ENCODE data around the gene CTSZ. TPM values are rescaled to one million over a fixed set of nuclear protein-coding genes. Genes with fewer than 3 reads are reported as not detected.

Gene CTSZ
- total RNA-seq, 1 donor from 2014 or later: 34.2 TPM

DNA sequence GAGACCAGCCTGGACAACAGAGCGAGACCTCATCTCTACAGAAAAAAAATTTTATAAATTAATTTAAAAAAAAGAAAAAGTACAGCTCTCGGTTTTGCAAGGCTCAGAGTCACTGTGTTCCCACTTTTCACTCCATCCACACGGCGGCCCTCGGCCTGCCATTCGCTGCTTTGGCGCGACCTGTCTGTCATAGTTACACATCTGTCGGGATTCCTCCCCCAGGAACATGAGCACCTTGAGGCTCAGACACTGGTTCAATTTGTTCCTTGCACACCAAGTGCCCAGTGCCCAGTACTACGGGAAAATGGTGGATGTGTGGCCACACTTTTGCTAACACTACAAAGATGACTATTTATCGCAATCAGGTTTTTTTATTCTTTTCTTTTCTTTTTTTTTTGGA lies 8.4 kb downstream of the CTSZ start:
- Mint-ChIP-seq H3K27ac (no peak overlapping the region), H3K4me3 (no peak overlapping the region), H3K9me3 (no peaks in the 10 kb centered on the region), H3K4me1 (peaks cover 11% of the 10 kb centered on the region), H3K36me3 (peaks cover 23% of the 10 kb centered on the region), H3K27me3 (ENCODE audit: insufficient read depth, low read depth) (peaks cover 9% of the 10 kb centered on the region)
- TF ChIP-seq EZH2phosphoT487 (IDR thresholded peaks at IDR 0.05) (no peak), EZH2 (IDR thresholded peaks at IDR 0.05) (no peak)
- TF ChIP-seq, protein P1, sequence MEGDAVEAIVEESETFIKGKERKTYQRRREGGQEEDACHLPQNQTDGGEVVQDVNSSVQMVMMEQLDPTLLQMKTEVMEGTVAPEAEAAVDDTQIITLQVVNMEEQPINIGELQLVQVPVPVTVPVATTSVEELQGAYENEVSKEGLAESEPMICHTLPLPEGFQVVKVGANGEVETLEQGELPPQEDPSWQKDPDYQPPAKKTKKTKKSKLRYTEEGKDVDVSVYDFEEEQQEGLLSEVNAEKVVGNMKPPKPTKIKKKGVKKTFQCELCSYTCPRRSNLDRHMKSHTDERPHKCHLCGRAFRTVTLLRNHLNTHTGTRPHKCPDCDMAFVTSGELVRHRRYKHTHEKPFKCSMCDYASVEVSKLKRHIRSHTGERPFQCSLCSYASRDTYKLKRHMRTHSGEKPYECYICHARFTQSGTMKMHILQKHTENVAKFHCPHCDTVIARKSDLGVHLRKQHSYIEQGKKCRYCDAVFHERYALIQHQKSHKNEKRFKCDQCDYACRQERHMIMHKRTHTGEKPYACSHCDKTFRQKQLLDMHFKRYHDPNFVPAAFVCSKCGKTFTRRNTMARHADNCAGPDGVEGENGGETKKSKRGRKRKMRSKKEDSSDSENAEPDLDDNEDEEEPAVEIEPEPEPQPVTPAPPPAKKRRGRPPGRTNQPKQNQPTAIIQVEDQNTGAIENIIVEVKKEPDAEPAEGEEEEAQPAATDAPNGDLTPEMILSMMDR (IDR thresholded peaks at IDR 0.05): no peak
- H3K79me2 ChIP-seq (ENCODE audit: low read depth): no peaks in the 10 kb centered on the region
- H3K36me3 ChIP-seq: no peaks in the 10 kb centered on the region
- no peak overlapping the region for H3K9ac ChIP-seq
- no peaks in the 10 kb centered on the region for H3K9me3 ChIP-seq (ENCODE audit: low read depth)
- H3K4me2 ChIP-seq: no peak overlapping the region
- no peaks in the 10 kb centered on the region for H3K4me1 ChIP-seq
- H3K4me3 ChIP-seq: no peak overlapping the region
- no peak overlapping the region for H2AFZ ChIP-seq (replicated peaks)
- DNase-seq (ENCODE audit: low spot score): no peak
- peaks cover 5% of the 10 kb centered on the region for H3F3A ChIP-seq (ENCODE audit: low read depth)
- peaks cover 6% of the 10 kb centered on the region for H4K20me1 ChIP-seq (ENCODE audit: low read depth)
- H3K27ac ChIP-seq: no peak overlapping the region
- no peaks in the 10 kb centered on the region for H3K27me3 ChIP-seq

DNA sequence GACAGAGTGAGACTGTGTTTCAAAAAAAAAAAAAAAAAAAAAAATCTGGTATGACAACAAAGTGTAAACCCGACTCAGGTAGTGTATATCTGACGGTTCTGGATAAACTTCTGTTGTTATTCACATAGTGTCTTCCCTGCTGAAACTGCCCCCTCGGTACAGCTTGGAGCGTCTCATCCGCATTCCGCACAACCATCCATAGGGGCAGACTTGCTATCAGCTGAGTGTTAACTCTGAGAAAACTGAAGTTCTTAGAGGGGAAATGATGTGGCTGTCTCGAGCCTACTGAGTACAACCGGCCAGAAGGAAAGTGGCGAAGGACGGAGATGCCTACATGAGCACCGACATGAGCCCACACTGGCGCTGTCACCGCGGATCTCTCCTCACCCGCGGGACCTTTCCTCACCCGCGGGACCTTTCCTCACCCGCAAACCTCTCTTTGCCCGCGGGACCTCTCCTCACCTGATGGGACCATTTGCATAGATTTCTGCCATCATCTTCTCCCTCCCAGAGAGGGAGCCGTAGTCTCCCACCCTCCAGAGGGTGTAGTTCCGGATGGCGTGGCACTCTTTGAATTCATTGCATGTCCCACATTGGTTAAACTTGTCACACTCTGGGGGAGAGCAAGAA lies 9.8 kb downstream of the CTSZ start:
- TF ChIP-seq EZH2 (IDR thresholded peaks at IDR 0.05) (no peak), EZH2phosphoT487 (IDR thresholded peaks at IDR 0.05) (no peak)
- TF ChIP-seq, protein P1 (IDR thresholded peaks at IDR 0.05): no peak
- no peaks in the 10 kb centered on the region for H3K9me3 ChIP-seq (ENCODE audit: low read depth)
- H3K36me3 ChIP-seq: no peaks in the 10 kb centered on the region
- no peak overlapping the region for H3K9ac ChIP-seq
- no peak overlapping the region for H3K4me3 Mint-ChIP-seq
- H3K79me2 ChIP-seq (ENCODE audit: low read depth): no peaks in the 10 kb centered on the region
- peaks cover 31% of the 10 kb centered on the region for H3K36me3 Mint-ChIP-seq
- H3K27me3 ChIP-seq: no peaks in the 10 kb centered on the region
- no peak overlapping the region for H2AFZ ChIP-seq (replicated peaks)
- H3K4me3 ChIP-seq: no peak overlapping the region
- DNase-seq (ENCODE audit: low spot score): no peak
- no peak overlapping the region for H3K4me2 ChIP-seq
- H3K9me3 Mint-ChIP-seq: no peaks in the 10 kb centered on the region
- H4K20me1 ChIP-seq (ENCODE audit: low read depth): no peaks in the 10 kb centered on the region
- no peaks in the 10 kb centered on the region for H3K4me1 ChIP-seq
- no peak overlapping the region for H3K27ac ChIP-seq
- no peaks in the 10 kb centered on the region for H3K4me1 Mint-ChIP-seq
- H3K27ac Mint-ChIP-seq: peak overlapping the region; percentile 46
- peaks cover 4% of the 10 kb centered on the region for H3K27me3 Mint-ChIP-seq (ENCODE audit: insufficient read depth, low read depth)
- H3F3A ChIP-seq (ENCODE audit: low read depth): peaks cover 5% of the 10 kb centered on the region

DNA sequence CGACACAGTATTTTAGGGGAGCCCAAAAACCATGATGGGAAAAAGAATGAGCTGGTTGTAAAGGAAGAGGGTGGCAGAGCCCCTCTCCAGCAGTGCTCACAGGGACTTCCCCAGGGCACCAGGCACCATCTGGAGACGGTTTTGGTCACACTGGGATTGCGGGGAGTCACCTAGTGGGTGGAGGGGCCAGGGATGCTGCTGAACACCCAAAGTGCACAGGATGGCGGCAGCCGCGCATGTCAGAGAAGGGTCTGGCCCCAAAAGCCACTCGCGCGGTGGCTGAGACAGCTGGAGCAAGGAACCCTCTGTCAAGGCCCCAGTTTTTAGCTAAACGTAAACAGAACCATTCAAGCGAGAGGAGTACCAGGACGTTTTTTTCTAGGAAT lies 10.8 kb downstream of the CTSZ start:
- no peak overlapping the region for H3K4me3 Mint-ChIP-seq
- H3K9me3 ChIP-seq (ENCODE audit: low read depth): no peaks in the 10 kb centered on the region
- no peaks in the 10 kb centered on the region for H3K9me3 Mint-ChIP-seq
- peaks cover 5% of the 10 kb centered on the region for H3F3A ChIP-seq (ENCODE audit: low read depth)
- no peaks in the 10 kb centered on the region for H3K4me1 Mint-ChIP-seq
- no peak overlapping the region for H2AFZ ChIP-seq (replicated peaks)
- H4K20me1 ChIP-seq (ENCODE audit: low read depth): no peaks in the 10 kb centered on the region
- no peaks in the 10 kb centered on the region for H3K27me3 ChIP-seq
- no peak overlapping the region for H3K4me3 ChIP-seq
- H3K27me3 Mint-ChIP-seq (ENCODE audit: insufficient read depth, low read depth): peaks cover 4% of the 10 kb centered on the region
- no peak for TF ChIP-seq EZH2 (IDR thresholded peaks at IDR 0.05)
- no peak for TF ChIP-seq EZH2phosphoT487 (IDR thresholded peaks at IDR 0.05)
- H3K36me3 Mint-ChIP-seq: peaks cover 31% of the 10 kb centered on the region
- peaks cover 8% of the 10 kb centered on the region for H3K36me3 ChIP-seq
- no peak overlapping the region for H3K27ac ChIP-seq
- H3K9ac ChIP-seq: no peak overlapping the region
- no peaks in the 10 kb centered on the region for H3K79me2 ChIP-seq (ENCODE audit: low read depth)
- no peak overlapping the region for H3K27ac Mint-ChIP-seq
- no peak for DNase-seq (ENCODE audit: low spot score)
- no peaks in the 10 kb centered on the region for H3K4me1 ChIP-seq
- H3K4me2 ChIP-seq: no peak overlapping the region

DNA sequence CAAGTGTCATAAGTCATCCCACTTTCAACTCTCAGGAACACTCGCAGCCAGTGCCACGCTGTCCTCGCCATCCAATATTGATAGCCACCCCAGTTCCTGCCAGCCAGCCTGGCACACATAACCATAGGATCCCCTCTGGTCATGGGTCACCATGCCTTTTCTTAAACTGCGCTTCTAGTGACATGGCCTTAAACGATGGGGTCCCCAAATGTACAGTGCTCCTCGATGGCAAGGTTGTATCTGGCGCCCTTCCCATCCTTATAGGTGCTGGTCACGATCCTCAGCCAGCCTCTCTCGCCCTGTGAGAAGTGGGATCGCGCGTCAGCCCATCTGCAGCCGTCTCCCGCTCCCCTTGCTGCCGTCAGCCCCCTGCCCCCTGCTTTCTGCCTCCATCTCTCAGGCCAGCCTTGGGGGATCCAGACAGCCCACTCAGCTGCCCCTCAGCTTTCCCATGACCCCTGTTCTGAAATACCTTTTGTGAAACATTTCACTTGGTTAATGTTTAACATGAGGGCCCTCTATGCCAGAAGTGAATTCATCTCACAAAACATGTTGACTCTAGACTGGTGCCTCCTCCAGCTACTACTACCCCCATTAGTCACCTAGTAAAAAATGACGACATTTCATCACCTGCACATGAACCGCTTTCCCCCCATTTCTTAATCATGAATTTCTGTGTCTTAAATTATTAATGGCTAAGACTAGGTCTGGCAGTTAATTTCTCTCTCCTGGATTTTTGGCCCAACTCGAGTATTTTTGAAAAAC lies 11.4 kb downstream of the CTSZ start:
- no peak overlapping the region for H2AFZ ChIP-seq (replicated peaks)
- no peak overlapping the region for H3K4me3 Mint-ChIP-seq
- H3K27me3 ChIP-seq: no peaks in the 10 kb centered on the region
- peaks cover 9% of the 10 kb centered on the region for H3K36me3 ChIP-seq
- no peaks in the 10 kb centered on the region for H3K9me3 ChIP-seq (ENCODE audit: low read depth)
- no peaks in the 10 kb centered on the region for H4K20me1 ChIP-seq (ENCODE audit: low read depth)
- no peaks in the 10 kb centered on the region for H3K9me3 Mint-ChIP-seq
- TF ChIP-seq EZH2 (IDR thresholded peaks at IDR 0.05): no peak
- TF ChIP-seq, protein P1 (IDR thresholded peaks at IDR 0.05): no peak
- TF ChIP-seq EZH2phosphoT487 (IDR thresholded peaks at IDR 0.05): no peak
- no peak overlapping the region for H3K27ac ChIP-seq
- no peak overlapping the region for H3K27ac Mint-ChIP-seq
- peaks cover 4% of the 10 kb centered on the region for H3K27me3 Mint-ChIP-seq (ENCODE audit: insufficient read depth, low read depth)
- H3K79me2 ChIP-seq (ENCODE audit: low read depth): no peaks in the 10 kb centered on the region
- H3K4me3 ChIP-seq: no peak overlapping the region
- H3K4me2 ChIP-seq: no peak overlapping the region
- no peaks in the 10 kb centered on the region for H3K4me1 Mint-ChIP-seq
- no peaks in the 10 kb centered on the region for H3K4me1 ChIP-seq
- H3K9ac ChIP-seq: no peak overlapping the region
- peaks cover 31% of the 10 kb centered on the region for H3K36me3 Mint-ChIP-seq
- DNase-seq (ENCODE audit: low spot score): no peak
- H3F3A ChIP-seq (ENCODE audit: low read depth): peaks cover 5% of the 10 kb centered on the region
